ENCODE measurements around the gene C6orf163.

- TF ChIP-seq CTCF (IDR thresholded peaks at IDR 0.05) (no peak), POLR2A (IDR thresholded peaks at IDR 0.05) (no peak), POLR2AphosphoS5 (IDR thresholded peaks at IDR 0.05) (no peak), EP300 (IDR thresholded peaks at IDR 0.05) (no peak)
These were observed 3.5 kb upstream of the C6orf163 start for GRCh38 chr6:87341158-87341557.
